K562 (cell line): ENCODE data around the gene MYMK. TPM values are rescaled to one million over a fixed set of nuclear protein-coding genes. Genes with fewer than 3 reads are reported as not detected.

Source experiments
- ATAC-seq: fragments of 200-7000 bp; cut with Tn5 transposase; 3 replicates; pipeline ENCODE4 v1.9.1; 2020; ENCODE audit warnings: moderate library complexity
- BruUV-seq: library from RNA; stranded (reverse); fragments of 400-500 nt; replicated peaks from 2 replicates; lab custom pipeline; 2021; lab: Mats Ljungman, UMichigan
- CTCF ChIA-PET: fragments of 300-600 bp; formaldehyde crosslinking; extraction: SDS; loops from one replicate; lab custom pipeline; 2021; ENCODE audit warnings: low intra/inter-chr PET ratio; lab: Yijun Ruan, JAX
- POLR2A ChIA-PET: fragments of 300-600, 350-650 bp; sonication (Branson Sonifier 250); formaldehyde crosslinking; extraction: SDS; loops from one replicate; lab custom pipeline; 2021; ENCODE audit warnings: antibody characterized with exemption, inconsistent platforms; lab: Yijun Ruan, JAX
- DNase-seq, 4 experiments: peaks; one replicate each; pipeline versions ENCODE4 v3.0.0 to v3.0.0-alpha.2; 2011 to 2018; ENCODE audit warnings: low spot score in 3 of 4, mixed read lengths in 3 of 4; ENCODE audit errors: extremely low read depth in 1 of 4
- FAIRE-seq: peaks from 2 replicates; lab custom pipeline; 2011; peaks lifted over from hg19 to GRCh38; lab: Jason Lieb, UNC
- H2AFZ ChIP-seq: 2 replicates; pipeline ENCODE4 v1.6.0; 2011; ENCODE audit warnings: low read depth, low read length, control low read depth, inconsistent platforms
- H3K27ac ChIP-seq: fragments of 200-600 bp; 3 replicates; pipeline ENCODE4 v1.8.0; 2011; ENCODE audit warnings: low read depth, mild to moderate bottlenecking, control low read depth, inconsistent platforms, low read length, moderate library complexity, mixed read lengths; ENCODE audit errors: extremely low read depth
- H3K27me3 ChIP-seq, 2 experiments: fragments of 300-600 bp in 1 of 2; 2 replicates in 1 of 2; 3 replicates in 1 of 2; pipeline versions ENCODE4 v1.6.0 to v1.8.0; 2011; ENCODE audit warnings: inconsistent platforms in 2 of 2, low read length in 2 of 2, mild to moderate bottlenecking in 1 of 2, mixed read lengths in 1 of 2, moderate library complexity in 1 of 2; ENCODE audit not compliant: control insufficient read depth in 2 of 2, insufficient read depth in 2 of 2
- H3K36me3 ChIP-seq: fragments of 300-600 bp; 3 replicates; pipeline ENCODE4 v1.8.0; 2011; ENCODE audit warnings: mild to moderate bottlenecking, low read length, inconsistent platforms; ENCODE audit not compliant: control insufficient read depth, insufficient read depth
- H3K4me1 ChIP-seq, 2 experiments: fragments of 200-600 bp in 1 of 2; replicated peaks in 1 of 2; 2 replicates in 1 of 2; 3 replicates in 1 of 2; pipeline versions ENCODE4 v1.5.1 to v1.8.0; 2011; ENCODE audit warnings: inconsistent platforms in 2 of 2, low read length in 2 of 2, mild to moderate bottlenecking in 1 of 2, mixed read lengths in 1 of 2, moderate library complexity in 1 of 2; ENCODE audit not compliant: control insufficient read depth in 2 of 2, insufficient read depth in 2 of 2
- H3K4me2 ChIP-seq: 2 replicates; pipeline ENCODE4 v1.6.1; 2011; ENCODE audit warnings: low read length, control low read depth, inconsistent platforms, mixed read lengths; ENCODE audit not compliant: insufficient read depth
- H3K4me3 ChIP-seq: fragments of 200-600 bp; sonication (generic), shearing (Covaris generic); 2 replicates; pipeline ENCODE4 v1.5.1; 2016; ENCODE audit warnings: control low read depth, inconsistent platforms
- H3K79me2 ChIP-seq: fragments of 200-600 bp; 3 replicates; pipeline ENCODE4 v1.8.0; 2011; ENCODE audit warnings: low read length, inconsistent platforms; ENCODE audit not compliant: control insufficient read depth, insufficient read depth
- H3K9ac ChIP-seq, 2 experiments: 2 replicates each; pipeline versions ENCODE4 v1.6.0 to v1.6.1; 2011; ENCODE audit warnings: low read depth in 2 of 2, low read length in 2 of 2, control low read depth in 1 of 2, inconsistent platforms in 1 of 2, mild to moderate bottlenecking in 1 of 2, mixed read lengths in 1 of 2; ENCODE audit not compliant: insufficient read depth in 1 of 2
- H3K9me1 ChIP-seq: one replicate; pipeline ENCODE4 v1.6.0; 2011; ENCODE audit warnings: inconsistent platforms, mild to moderate bottlenecking, low read length, moderate library complexity; ENCODE audit not compliant: control insufficient read depth, insufficient read depth
- H3K9me3 ChIP-seq: replicated peaks from 2 replicates; pipeline ENCODE4 v1.5.1; 2011; ENCODE audit warnings: low read depth, low read length, inconsistent platforms; ENCODE audit not compliant: control insufficient read depth, insufficient read depth
- H4K20me1 ChIP-seq: replicated peaks from 2 replicates; pipeline ENCODE4 v1.6.1; 2011; ENCODE audit warnings: low read length, inconsistent platforms, mixed read lengths; ENCODE audit not compliant: control insufficient read depth, insufficient read depth
- HCFC1 ChIP-seq: IDR thresholded peaks from 2 replicates; pipeline ENCODE4 v1.6.1; 2012; ENCODE audit warnings: low read depth, low read length, improper control_type of control experiment
- PHB ChIP-seq: fragments of 250-450 bp; sonication (Bioruptor Pico); IDR thresholded peaks from 2 replicates; pipeline ENCODE4 v1.5.0; 2021
- SMARCA5 ChIP-seq: fragments of 450-650 bp; IDR thresholded peaks from 2 replicates; pipeline ENCODE4 v1.6.1; 2016
- TSHZ1 ChIP-seq: fragments of 250-450 bp; sonication (Bioruptor Pico); IDR thresholded peaks from 2 replicates; pipeline ENCODE4 v1.4.0; 2020; ENCODE audit warnings: mild to moderate bottlenecking, moderate library complexity
- WGBS: fragments of 100-300 bp; shearing (Covaris generic); methylation state at CpG from one replicate; pipeline ENCODE4 v1.1.6; 2016; ENCODE audit warnings: low coverage, mixed read lengths; ENCODE audit not compliant: insufficient coverage; ENCODE audit errors: missing lambda C conversion rate; 5-methylcytosine and 5-hydroxymethylcytosine counted together
- in situ Hi-C: fragments of 300-500 bp; cut with MboI; formaldehyde crosslinking; loops from 4 replicates; pipeline ENCODE4 v1.15.0; 2018; ENCODE audit warnings: inconsistent platforms, mixed read lengths
- intact Hi-C: fragments of 100-400 bp; cut with micrococcal nuclease; formaldehyde crosslinking; loops from 2 replicates; pipeline ENCODE4 v1.14.2; 2022
- polyA plus RNA-seq, 8 experiments: library from polyadenylated mRNA; depleted of rRNA in 4 of 8; stranded (reverse) in 5 of 8; unstranded in 3 of 8; fragments of >200 nt; fragmentation: Nextera tagmentation in 2 of 8; fragmentation: Illumina TruSeq in 1 of 8; extraction: Ambion mirVana in 2 of 8; extraction: Trizol in 1 of 8; gene quantifications; 2 replicates each; pipeline versions ENCODE4 v1.2.1 to v1.2.3, GENCODE V29; 2011 to 2014; ENCODE audit warnings: inconsistent platforms in 1 of 8, missing spikeins in 1 of 8
- total RNA-seq, 7 experiments: library from RNA; depleted of rRNA in 6 of 7; stranded (reverse); fragments of >200 nt in 6 of 7; fragmentation: Illumina TruSeq in 2 of 7; extraction: Trizol in 2 of 7; gene quantifications; 2 replicates each; pipeline versions ENCODE4 v1.2.1 to v1.2.3, GENCODE V29; 2011 to 2021; ENCODE audit warnings: low replicate concordance in 1 of 7

Gene MYMK
- total and polyA plus RNA-seq, 9 of the 15 experiments (the other 6 are each of a cell fraction or from before 2014, with no cell fraction given) = not detected

- in situ Hi-C loops (no loop called here), intact Hi-C loops (no loop called here)
- DNase-seq (no peak), ATAC-seq (no peak), FAIRE-seq (no peak)
- no peaks in the 10 kb centered on the region for H3K9me1 ChIP-seq
- 16% methylated on average over 8 of the region's 8 CpGs for WGBS
- no peak overlapping the region for H3K4me2 ChIP-seq
- BruUV-seq = no TSS peak
- H3K27ac ChIP-seq = no peak overlapping the region
- H3K79me2 ChIP-seq = no peaks in the 10 kb centered on the region
- H3K9me3 ChIP-seq = no peaks in the 10 kb centered on the region
- H3K36me3 ChIP-seq = no peaks in the 10 kb centered on the region
- ChIA-PET POLR2A (interaction anchor here (1.5 kb wide), 1 partner anchor 9 kb away, joined by 3 read pairs; no protein-coding TSS in a partner anchor), CTCF (no interaction called here)
- no peaks in the 10 kb centered on the region; the same call in 1 of the 2 replicates for H4K20me1 ChIP-seq
- no peak overlapping the region for H3K4me3 ChIP-seq
- H3K9ac ChIP-seq = no peak overlapping the region
- no peak overlapping the region for H2AFZ ChIP-seq
- H3K4me1 ChIP-seq = no peaks in the 10 kb centered on the region
- H3K27me3 ChIP-seq = peaks cover 8 to 62% of the 10 kb centered on the region in 2 experiments; a peak in 4 of 5 replicates
- no peak for TF ChIP-seq TSHZ1 (CRISPR knock-in tag)
- no peak for TF ChIP-seq HCFC1
- no peak for TF ChIP-seq PHB (CRISPR knock-in tag)
- no peak for TF ChIP-seq SMARCA5
Measured at GRCh38 chr9:133552236-133552635, 27.5 kb upstream of the MYMK start.
